Fibroblast of peridontal ligament (primary cell): ENCODE results near the gene PPL.

ENCODE experiments used
- DNase-seq: peaks from one replicate; pipeline ENCODE4 v3.0.0-alpha.2; 2010; ENCODE audit errors: extremely low read depth

PPL gene

DNA sequence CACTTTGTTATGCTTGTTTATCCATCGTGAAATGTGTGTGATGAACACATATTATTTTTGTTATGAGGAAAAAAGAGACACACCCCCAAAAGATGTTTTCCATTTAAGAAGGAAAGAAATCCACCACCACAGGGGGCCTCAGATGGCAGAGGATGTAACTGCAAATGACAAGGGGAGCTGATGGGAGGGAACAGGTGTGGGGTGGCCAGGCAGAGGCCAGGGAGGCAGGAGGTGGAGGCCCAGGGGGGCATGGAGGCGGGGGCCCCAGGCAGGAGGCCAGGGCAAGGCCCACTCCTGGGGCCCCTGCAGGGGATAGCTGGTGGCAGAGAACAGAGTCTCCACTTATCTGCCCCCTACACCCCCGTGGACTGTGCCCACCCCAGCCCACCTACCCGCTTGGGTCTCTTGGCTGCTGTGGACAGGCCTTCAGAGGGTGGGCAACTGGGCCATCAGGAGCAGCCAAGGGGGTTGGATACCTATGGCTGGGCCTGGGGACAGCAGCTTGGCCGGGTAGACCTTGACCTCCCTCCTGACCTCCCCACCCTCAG is 28.0 kb downstream of the PPL start:
- no peak for DNase-seq

DNA sequence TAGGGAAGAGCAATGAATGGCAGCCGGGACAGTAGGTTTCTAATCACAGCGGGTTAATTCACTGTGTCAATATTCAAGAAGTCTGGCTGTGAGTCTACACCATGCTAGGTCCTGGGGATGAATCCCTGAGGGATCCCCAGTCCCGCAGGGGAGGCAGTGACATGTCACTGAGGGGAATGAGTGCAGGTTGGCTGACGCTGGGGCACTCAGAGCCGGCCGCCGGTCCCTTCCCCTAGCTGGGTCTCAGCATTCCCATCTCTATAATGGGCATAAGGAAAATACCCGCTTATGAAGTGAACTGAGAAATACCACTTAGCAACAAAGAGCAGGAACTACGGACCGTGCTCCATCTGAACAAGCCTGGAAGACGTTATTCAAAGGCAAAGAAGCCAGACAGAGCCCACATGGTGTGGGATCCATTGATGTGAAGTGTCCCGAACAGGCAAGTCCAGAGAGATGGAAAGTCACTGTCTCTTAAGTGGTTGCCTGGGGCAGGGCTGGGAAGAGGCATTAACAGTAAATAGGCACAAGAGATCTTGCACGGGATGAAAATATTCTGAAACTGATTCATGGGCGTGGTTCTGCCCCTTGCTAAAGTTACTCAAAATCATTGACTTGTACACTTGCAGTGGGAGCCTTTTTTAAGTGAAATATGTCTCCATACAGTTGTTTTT is 31.9 kb downstream of the PPL start:
- no peak for DNase-seq

DNA sequence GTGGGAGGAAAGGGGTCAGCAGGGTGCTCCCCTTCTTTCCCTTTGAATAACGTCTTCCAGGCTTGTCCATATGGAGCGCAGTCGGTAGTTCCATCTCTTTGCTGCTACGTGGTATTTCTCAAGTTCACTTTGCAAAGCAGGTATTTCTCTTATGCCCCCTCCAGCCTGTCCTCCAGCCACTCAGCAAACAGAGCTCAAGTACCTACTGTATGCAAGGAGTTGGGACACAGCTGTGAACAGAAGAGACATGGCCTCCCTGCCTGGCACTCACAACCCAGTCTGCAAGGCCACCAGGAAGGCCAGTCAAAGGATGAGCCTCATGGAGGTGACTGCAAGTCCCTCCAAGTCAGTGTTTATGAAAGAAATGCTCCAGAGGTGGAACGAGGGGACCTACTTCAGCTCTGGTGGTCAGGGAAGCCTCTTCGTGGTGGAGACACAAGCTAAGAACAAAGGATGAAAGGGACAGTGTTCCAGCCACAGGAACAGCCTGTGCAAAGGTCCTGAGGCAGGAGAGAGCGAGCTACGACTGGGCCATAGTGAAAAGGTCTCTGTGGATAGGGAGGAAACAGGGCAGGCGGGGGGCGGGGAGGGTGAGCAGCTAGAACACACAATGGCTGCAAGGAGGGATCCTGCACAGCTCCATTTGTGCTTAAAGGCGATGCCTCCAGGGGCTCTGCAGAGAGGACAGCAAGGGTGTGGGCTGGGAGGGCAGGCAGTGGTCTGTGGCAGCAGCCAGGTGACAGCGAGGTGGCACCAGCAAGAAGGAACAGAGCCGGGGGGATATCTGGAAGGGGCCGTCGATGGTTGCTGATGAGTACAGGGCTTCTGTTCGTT is 32.6 kb downstream of the PPL start:
- no peak for DNase-seq

DNA sequence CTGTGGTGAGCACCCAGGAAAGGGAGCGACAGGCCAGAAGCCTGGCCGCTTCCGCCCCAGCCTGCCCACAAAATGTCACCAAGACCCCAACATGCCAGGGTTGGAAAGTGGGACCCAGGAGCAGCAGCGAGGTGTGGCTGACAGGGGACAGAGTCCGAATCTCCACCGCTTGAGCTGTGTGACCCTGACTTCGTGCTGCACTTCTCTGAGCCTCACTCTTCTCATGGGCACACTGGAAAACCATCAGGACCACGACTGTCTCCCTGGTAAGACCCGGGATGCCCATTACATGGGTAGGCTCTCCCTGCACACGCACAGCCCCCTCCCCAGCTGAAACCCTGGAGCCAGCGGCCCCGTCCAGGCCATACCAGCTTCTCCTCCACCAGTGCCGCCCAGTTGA is 34.9 kb downstream of the PPL start:
- no peak for DNase-seq

DNA sequence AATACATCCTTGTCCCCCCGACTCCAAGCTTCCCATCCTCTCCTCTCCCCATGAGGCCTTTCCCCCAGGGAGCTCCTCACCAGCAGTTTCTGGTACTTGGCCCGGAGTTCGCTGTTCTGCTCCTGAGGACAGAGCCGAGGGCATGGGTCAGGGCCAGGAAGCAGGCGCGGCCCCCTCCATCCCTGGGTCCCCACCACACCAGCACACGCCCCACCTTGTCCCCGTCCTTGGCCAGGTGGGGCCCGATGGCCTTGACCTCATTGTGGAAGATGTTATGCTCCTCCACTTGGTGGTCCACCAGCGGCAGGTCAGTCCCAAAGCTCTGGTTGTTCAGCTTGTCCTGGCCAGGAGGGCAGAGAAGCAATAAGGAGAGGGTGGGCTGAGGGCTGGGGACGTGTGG is 36.2 kb downstream of the PPL start:
- DNase-seq, result no peak

DNA sequence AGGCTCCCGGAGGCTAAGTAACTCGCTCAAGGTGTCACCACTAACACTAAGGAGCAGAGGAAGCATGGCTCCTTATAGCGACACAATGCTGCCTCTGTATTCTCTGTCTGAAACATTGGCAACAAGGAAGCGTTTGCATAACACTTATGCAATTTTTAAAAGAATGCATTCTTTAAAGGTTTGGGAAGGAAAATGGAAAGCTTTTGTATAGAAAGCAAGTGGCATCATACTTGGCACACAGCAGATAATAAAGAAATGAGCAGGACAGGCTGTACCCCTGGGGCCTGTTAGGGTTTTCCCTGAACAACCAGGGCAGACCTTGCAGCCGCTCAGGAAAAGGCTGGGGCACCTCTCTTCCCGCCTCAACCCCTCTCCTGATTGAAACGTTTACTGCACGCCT is 36.9 kb downstream of the PPL start:
- DNase-seq, result peak; percentile 65

DNA sequence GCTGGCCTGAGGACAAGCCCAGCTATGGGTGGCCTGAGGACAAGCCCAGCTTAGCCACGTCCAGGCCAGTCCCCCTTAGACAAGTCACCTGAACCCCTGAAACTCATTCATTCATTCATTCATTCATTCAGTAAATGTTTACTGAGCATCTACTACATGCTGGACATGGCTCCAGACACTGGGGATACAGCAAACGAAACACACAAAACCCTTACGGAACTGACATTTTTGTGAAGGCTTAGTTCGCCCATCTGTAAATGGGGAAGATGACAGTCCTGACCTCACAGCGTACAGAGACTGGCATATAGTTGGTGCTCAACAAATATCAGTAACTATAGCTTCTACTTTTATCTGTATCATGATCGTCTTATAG is 37.5 kb downstream of the PPL start:
- no peak for DNase-seq

DNA sequence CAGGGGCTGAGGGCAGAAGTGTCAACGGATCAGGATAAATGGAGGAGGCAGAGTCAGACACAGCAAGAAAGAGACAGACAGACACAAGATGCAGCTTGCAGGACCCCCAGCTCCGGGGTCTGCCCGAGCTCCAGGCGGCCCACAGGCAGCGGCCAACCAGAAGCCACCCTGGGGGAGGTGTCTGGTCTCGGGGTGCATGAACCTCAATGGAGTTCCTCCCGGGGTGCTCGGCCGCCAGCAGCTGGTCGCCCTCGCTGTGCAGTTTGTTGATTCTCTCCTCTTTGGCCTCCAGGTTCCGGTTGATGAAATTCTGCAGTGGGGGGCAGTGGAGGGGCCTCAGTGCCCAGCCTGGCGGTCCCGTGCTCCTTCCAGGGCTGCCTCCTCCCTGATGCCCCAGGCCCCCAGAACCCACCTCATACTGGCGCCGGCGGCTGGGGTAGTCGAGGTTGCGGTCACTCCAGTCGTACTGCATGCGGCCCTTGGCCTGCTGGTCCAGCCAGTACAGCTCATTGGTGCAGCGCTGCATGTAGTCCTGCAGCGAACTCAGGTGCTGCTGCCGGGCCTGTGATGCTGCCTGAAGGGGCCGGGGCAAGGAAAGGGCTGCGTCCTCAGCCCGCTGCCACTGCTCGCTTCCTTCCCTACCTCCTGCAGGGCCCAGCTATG is 38.0 kb downstream of the PPL start:
- no peak for DNase-seq

DNA sequence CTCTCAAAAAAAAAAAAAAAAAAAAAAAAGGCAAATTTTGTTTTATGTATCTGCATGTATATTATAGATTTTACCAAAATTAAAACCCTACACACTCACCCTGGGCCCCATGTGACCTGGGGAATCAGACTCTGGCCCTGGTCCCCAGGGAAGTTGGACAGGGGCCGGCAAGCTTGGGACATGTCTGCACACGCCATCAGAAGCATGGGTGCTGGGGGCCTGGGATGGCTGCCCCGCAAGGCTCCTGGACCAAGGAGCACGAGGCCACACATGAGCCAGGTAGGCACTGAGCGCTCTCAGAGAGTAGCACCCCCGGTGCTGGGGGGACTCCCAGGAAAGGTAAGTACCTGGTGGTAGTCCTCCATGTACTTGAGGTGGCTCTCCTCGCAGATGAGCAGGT is 39.6 kb downstream of the PPL start:
- DNase-seq, result no peak

DNA sequence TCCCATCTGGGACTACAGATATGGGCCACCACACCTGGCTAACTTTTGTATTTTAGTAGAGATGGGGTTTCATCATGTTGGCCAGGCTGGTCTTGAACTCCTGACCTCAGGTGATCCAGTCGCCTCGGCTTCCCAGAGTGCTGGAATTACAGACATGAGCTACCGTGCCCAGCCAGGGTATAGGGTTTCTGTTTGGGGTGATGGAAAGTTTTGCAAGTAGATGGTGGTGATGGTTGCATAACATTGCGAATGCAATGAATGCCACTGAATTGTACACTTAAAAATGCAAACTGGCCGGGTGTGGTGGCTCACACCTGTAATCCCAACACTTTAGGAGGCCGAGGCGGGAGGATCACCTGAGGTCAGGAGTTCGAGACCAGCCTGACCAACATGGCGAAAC is 40.2 kb downstream of the PPL start:
- DNase-seq, result peak; percentile 16

DNA sequence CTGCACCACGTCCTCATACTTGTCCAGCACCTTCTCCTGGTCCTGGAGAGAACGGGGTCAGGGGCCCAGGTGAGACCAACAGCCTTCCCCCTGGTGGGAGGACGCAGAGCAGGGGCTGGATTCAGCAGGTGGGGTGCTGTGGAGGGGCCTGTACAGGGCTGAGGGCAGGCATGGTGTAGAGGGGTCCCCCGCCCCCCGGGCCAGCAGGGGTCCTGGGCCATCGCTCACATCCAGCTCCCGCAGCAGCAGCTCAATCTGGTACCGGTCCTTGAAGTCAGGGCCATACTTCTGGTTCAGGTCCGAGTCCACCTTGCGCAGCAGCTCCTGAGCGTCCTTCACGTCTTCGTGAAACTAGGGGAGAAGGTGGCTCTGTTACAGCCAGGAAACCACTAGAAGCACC is 41.6 kb downstream of the PPL start:
- no peak for DNase-seq

DNA sequence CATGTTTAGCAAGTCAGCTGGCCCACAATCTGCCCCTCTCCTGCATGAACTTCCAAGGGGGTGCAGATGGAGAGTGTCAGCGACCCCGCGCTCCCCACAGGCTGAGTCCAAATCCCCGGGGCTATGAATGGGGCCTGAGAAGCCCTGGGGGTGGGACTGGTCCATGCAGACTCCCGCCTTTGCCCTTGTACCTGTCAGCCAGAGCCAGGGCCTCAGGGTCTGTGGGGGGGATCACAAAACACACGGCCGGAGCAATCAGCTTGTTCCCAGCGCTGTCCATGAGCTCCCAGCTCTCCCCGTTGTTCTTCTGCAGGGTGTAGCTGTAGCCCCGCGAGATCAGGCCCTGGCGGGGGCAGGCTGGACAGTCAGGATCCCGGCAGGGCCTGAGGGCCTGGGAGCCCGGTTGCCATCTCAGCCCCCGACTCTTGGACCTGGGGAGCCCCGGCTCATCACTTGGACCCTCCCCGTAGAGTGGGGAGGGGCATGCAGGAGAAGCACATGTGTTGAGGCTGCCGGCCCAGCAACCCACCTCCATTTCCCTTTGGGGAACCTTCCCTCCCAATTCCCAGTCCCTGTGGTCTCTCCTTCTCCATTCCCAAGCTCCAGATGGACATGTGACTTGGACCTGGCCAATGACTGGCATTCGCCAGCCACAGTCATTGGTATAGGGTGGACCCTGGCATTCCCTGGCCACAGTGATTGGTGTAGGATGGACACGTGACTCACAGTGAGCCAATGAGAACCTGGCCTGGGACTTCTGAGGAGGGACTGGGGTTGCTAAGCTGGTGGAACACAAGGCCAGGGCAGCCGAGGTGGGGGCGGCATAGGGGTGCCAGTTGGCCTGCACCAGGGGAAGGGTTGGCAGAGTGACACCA is 42.4 kb downstream of the PPL start:
- DNase-seq, result no peak

DNA sequence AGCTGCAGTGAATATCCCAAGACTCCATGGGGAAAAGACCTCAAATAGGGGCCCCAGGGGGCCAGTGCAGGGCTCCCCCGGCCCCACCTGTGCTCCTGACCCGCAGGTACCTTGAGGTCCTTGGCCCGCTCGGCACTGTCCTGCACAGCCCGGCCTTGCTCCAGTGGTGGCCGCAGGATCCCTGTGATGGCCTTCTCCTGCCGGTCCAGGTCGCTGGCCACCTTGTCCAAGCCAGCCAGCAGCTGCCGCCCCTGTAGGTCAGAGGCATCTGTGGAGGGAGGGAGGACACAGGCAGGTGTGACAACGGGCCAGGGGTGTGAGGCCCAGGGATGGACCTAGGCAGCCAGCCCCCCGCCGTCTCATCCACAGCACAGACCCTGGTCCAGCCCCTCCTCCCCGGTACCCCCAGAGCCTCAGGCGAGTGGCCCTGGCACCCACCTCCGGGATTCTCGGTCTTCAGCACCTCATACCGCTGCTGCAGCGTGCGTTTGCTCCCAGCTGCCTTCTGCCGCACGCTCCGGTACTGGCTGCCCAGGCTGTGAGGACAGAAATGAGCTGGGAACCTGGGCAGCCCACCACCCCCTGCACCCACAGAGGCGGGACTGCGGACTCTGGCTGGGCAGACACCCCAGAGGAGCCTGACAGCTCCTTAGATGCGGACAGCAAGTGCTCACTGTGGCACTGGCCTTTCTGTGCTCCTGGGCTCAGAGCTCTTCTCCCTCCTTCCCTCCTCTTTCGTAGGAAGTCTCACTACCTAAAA is 43.7 kb downstream of the PPL start:
- DNase-seq, result no peak

DNA sequence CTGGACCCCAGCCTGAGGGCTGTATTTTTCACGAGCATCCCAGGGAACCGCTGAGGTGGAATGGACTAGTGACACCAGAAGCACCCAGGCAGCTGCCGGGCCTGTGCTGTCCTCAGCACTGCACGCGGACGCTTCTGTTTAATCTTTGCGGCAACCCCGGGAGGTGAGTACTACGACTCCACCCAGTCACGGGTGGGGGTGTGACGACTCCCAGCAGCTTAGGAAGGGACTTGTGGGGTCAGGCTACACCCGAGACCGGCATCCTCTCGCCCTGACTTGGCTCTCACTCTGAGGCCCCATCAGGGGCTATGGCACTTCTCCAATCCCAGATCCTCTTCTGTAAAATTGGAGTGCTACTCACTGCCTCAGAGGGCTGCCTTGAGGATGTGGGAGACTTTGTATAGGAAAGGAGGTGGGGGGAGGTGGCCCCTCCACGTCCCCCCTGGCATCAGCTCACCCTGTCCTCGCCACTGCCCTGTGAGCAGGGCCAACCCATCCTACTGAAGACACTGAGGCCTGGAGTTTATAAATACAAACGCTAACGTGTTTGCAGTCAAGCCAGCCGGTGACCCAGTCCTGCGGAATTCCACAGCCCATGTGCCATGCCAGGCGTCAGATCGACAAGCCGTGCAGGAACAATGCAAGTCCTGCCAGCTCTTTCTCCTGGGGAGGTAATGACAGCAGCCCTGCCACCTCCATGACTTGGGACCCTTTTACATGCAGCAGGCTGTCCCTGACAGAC is 44.4 kb downstream of the PPL start:
- DNase-seq, result peak; percentile 63

DNA sequence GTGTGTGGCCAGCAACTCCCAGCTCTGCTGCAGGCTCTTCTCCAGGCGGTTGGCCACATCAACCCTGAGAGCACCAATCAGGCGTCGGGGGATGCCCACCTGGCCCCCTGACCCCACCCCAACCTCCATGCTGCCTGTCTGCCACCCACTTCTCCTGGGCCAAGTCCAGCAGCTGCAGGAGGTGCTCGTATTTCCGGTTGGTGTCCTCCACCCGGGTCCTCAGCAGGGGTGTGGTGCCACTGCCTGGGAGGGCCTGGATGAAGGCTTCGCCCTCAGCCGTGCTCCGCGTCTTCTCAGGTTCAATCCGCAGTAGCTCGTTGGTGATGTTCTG is 45.1 kb downstream of the PPL start:
- DNase-seq, result no peak

DNA sequence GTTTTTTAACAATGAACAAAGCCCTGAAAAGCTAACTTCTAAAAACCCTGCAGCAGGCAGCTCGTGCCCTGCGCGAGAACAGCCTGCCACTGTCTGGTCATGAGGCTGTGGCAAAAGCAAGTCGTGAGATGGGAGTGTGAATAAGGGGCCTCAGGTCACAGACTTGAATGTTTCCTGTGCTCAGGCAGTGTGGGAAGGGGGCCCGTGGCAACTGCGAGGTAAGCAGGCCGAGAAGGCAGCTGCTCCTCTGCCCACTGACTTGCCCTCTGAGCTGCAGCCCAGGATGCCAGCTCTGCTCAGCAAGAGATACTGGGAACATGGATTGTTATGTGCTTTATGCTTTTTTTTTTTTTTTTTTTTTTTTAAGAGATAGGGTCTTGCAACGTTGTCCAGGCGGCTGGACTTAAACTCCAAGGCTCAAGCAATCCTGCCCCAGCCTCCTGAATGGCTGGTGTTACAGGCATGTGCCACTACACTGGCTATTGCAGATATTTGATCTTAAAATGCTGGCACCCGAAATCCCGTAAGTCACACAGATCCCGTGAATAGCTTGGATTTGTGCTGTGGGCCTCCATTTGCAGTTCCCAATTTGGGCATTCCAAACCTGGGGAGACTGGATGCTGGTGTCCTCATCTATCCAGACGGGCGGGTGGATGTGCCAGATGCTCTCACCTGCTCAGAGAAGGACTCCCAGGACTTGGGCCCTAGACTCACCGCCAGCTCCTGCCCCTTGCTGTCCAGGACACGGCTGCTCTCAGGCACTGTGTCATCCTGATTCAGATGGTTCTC is 45.7 kb downstream of the PPL start:
- DNase-seq, result no peak

DNA sequence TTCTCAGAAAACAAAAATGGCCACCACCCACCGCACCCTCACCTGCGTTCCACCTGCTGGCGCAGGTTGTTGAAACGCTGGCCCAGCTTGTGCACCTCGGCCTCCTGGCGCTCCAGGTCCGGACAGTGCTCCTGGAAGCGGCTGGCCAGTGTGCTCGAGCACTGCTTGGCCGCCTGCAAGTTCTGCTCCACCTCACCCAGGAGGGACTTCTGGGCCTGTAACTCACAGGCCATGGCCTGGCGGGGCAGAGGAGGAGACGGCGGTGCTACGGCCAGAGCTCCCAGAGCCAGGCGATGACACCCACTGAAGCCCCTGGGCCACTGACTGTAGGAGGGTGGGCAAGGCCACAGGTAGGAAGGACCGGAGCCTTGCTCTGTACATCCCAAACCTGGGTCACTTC is 46.3 kb downstream of the PPL start:
- no peak for DNase-seq

DNA sequence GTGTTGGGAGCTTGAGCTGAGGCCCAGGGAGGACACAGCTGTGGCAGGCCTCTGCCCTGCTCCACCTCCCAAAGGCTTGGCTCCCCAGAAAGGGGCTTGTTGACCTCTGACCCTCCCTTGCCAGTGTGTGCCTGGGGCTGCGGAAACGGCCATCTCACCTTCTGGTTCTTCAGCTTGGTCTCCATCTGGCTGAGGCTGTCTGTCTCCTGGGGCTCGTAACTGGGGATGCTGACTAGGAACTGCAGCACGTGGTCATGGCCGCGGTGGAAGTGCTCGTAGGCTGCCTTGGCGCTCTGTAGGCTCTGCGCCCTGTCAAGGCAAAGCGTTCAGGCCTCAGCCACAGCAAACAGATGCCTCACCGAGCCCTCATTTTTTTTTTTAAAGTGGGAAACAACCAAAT is 46.9 kb downstream of the PPL start:
- DNase-seq, result no peak

DNA sequence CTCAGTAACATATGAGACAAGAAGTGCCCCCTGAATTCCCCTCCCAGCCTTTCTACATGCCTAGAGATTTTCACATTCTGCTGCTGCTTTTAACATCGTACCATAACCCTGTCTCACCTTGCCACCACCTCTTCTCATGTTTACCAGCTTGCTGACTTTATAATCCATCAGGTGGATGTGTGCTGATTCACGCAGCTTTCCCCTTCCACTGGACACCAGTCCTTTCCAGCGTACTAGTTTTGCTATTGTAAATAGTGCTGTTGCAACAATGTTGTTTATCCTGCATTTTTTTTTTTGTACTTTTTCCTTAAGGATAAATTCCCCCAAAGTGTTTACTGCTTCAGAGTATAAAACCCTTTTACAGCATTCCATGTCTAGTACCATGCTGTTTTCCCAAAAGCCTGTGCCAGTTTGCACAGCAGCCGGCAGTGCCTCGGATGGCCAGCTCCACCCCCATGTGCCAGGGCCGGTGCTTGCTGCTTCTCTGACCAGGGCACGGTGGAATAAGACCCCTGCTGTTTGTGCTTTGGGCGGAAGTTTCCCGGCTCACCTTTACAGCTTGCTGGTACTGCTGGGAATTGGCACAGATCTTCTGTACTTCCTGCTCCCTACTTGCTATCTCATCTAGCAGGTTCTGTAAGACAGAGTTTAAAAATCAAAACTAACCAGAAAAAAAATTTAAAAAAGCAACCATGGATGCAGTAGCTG is 48.4 kb downstream of the PPL start:
- no peak for DNase-seq
